Bronchial epithelial cell (primary cell): ENCODE data around the gene UBE2Q2. TPM values are rescaled to one million over a fixed set of nuclear protein-coding genes. Genes with fewer than 3 reads are reported as not detected.

Experiments
- DNase-seq: peaks from one replicate; pipeline ENCODE4 v3.0.0-alpha.2; 2010; ENCODE audit warnings: low read depth
- FAIRE-seq: peaks from 2 replicates; lab custom pipeline; 2011; peaks lifted over from hg19 to GRCh38; lab: Jason Lieb, UNC
- H3K27me3 ChIP-seq: 2 replicates; pipeline ENCODE4 v1.5.1; 2011; ENCODE audit warnings: low read length; ENCODE audit not compliant: control insufficient read depth, insufficient read depth
- H3K36me3 ChIP-seq: 2 replicates; pipeline ENCODE4 v1.5.1; 2011; ENCODE audit warnings: low read length; ENCODE audit not compliant: control insufficient read depth, insufficient read depth
- H3K4me3 ChIP-seq: 2 replicates; pipeline ENCODE4 v1.5.1; 2011; ENCODE audit warnings: mild to moderate bottlenecking, low read depth, low read length, control low read depth
- total RNA-seq: library from RNA; depleted of rRNA; stranded (reverse); fragments of >200 nt; gene quantifications from 2 replicates; pipeline ENCODE4 v1.2.1, GENCODE V29; 2014
- TF ChIP-seq, protein P1 (sequence below): IDR thresholded peaks from 2 replicates; pipeline ENCODE4 v1.5.1; 2011; ENCODE audit warnings: mild to moderate bottlenecking, moderate library complexity, low read length, control low read depth, inconsistent platforms; ENCODE audit not compliant: insufficient read depth, severe bottlenecking

Gene UBE2Q2
- total RNA-seq, 1 donor from 2014 or later = 32.1 TPM

DNA sequence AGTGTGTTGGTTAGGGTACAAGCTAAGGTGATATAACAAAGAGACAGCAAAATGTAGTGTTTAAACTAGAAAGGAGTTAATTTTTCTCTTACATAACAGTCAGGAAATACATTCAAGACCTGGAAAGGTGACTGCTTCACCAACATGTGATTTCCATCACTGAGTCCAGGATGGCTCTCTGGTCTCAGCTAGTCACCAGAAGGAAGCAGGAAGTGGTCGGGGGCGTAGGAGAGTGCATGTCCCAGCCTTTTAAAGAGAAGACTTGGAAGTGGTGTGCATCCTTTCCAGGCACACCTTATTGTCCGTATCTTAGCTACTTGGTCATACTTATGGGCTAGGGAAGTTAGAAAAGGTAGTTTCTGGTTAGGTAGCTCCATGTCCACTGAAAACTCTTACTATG is 11.1 kb upstream of the UBE2Q2 start:
- FAIRE-seq (no peak), DNase-seq (peak; percentile 31)
- TF ChIP-seq, protein P1, sequence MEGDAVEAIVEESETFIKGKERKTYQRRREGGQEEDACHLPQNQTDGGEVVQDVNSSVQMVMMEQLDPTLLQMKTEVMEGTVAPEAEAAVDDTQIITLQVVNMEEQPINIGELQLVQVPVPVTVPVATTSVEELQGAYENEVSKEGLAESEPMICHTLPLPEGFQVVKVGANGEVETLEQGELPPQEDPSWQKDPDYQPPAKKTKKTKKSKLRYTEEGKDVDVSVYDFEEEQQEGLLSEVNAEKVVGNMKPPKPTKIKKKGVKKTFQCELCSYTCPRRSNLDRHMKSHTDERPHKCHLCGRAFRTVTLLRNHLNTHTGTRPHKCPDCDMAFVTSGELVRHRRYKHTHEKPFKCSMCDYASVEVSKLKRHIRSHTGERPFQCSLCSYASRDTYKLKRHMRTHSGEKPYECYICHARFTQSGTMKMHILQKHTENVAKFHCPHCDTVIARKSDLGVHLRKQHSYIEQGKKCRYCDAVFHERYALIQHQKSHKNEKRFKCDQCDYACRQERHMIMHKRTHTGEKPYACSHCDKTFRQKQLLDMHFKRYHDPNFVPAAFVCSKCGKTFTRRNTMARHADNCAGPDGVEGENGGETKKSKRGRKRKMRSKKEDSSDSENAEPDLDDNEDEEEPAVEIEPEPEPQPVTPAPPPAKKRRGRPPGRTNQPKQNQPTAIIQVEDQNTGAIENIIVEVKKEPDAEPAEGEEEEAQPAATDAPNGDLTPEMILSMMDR = no peak
- Histone ChIP-seq H3K36me3 (no peaks in the 10 kb centered on the region), H3K27me3 (no peaks in the 10 kb centered on the region), H3K4me3 (no peak overlapping the region)

DNA sequence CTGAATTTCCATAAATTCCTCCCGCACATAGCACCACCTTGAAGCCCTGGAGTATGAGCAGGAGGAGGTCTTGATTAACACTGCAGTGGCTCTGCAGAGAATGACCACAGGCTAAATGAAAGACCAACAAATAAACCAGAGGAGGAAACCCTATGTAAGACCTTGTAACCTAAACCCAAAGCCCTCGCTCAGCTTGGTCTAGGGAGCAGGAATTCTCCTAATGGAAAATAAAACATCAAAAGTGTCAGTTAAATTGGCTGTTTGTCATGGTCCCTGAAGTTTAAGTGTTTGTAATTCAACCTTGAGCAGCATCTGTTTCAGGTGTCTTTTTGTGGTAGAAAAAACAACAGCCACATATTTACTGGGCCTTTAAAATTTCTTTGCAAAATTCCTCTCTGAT is 9.2 kb upstream of the UBE2Q2 start:
- TF ChIP-seq, protein P1 = no peak
- Histone ChIP-seq H3K4me3 (no peak overlapping the region), H3K36me3 (no peaks in the 10 kb centered on the region), H3K27me3 (no peaks in the 10 kb centered on the region)
- DNase-seq (no peak), FAIRE-seq (no peak)

DNA sequence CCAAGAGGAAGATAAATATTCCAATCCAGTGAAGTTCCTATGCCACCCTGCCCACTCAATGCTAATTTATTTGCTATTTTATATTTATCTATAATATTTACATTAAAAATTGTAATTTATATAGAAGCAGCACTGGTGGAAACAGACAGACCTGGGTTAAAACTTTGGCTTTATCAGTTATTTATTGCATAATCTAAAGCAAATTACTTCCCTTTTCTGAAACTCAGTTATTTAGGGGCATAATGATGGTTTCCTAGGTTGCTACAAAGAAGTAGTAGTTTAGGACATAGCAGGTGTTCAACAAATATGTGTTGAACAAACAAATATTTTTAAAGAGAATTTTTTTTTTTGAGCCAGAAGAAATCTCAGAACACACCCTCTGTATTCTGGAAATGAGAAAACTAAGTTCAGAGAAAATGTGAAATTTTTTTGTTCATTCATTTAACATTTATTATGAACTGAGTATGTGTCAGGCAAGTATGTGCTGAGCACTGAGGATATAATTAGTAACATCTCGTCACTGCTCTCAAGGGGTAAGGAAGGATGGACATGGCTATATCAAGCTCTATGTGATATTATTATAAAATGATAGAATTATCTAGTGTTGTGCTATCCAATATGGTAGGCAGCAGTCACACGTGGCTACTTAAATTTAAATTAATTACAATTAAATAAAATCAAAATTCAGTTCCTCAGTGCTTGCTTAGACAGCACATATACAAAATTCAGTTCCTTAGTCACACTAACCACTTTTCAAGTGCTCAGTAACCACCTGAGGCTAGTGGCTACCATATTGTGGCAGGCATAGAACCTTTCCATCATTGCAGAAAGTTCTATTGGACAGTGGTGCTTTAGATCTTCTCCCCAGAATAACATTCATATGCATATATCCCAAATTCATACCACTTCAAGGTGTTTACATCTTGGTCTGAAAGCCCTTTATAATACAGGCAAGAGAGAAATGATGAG is 7.0 kb upstream of the UBE2Q2 start:
- TF ChIP-seq, protein P1 = no peak
- H3K4me3 ChIP-seq = no peak overlapping the region
- H3K27me3 ChIP-seq = no peaks in the 10 kb centered on the region
- DNase-seq (no peak), FAIRE-seq (no peak)
- no peaks in the 10 kb centered on the region for H3K36me3 ChIP-seq

DNA sequence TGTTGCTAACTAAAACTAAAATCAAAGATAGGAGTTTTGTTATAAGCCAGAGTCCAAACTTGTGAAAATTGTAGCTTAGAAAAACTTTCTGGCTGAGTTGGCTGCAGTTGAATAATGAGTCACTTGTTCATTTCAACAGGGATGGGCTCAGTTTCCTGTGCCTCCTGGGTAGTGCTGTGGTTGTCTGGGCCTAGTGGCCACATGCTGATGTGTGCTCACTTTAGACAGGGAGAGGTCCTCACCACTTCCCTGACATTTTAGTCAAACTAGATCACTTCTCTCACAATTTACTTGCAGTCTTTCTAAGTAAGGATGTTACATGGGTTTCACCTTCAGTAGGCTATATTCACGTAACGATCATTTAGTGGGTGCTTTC is 6.3 kb upstream of the UBE2Q2 start:
- FAIRE-seq (peak; percentile 84), DNase-seq (peak; percentile 88)
- TF ChIP-seq, protein P1 = no peak

DNA sequence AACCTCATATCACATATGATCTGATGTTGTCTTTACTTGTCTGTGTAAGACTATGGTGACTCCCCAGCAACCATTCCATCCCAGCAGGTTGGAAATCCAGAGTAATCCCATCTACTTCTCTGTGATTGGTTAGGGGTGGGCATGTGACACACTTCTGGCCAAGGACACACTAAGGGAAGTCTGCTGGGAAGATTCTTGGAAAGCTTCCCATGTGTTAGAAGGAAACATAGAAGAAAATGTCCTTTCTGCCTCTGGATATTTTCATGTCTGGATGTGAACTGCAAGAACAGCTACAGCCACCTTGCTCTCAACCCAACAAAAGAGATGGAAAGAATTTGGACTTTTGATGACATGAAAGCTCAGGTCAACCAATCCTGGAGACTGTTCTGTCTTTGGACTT is 2.6 kb upstream of the UBE2Q2 start:
- FAIRE-seq (no peak), DNase-seq (no peak)
- Histone ChIP-seq H3K4me3 (no peak overlapping the region), H3K36me3 (no peaks in the 10 kb centered on the region), H3K27me3 (no peaks in the 10 kb centered on the region)
- TF ChIP-seq, protein P1 = no peak

More for the DNA sequence above, 6.3 kb upstream of the UBE2Q2 start:
- H3K36me3 ChIP-seq = no peaks in the 10 kb centered on the region
- H3K27me3 ChIP-seq = no peaks in the 10 kb centered on the region
- H3K4me3 ChIP-seq = no peak overlapping the region
